Mammary epithelial cell (primary cell): Measurements from ENCODE around the gene POU6F2.

Source experiments
- CTCF ChIP-seq, 2 donors: IDR thresholded peaks in 1 of 2; conservative IDR thresholded peaks in 1 of 2; 2 replicates each; pipeline ENCODE4 v1.5.1; 2011 to 2012; ENCODE audit warnings: inconsistent platforms in 2 of 2, low read length in 2 of 2, mild to moderate bottlenecking in 2 of 2, control low read depth in 1 of 2, low read depth in 1 of 2; ENCODE audit not compliant: insufficient read depth in 1 of 2; ENCODE audit errors: extremely low read depth in 1 of 2
- EZH2 ChIP-seq: IDR thresholded peaks from 2 replicates; pipeline ENCODE4 v1.6.1; 2012; ENCODE audit warnings: low read length, inconsistent platforms, borderline replicate concordance

- TF ChIP-seq CTCF (conservative IDR thresholded peaks at IDR 0.05 in 1 of 2, IDR thresholded peaks at IDR 0.05 in 1 of 2; ENCODE audit: extremely low read depth in 1 of 2, insufficient read depth in 1 of 2, low read depth in 1 of 2, low read length in 2 of 2) (no peak), EZH2 (no peak)
Observed at GRCh38 chr7:39248692-39249090, 271.0 kb downstream of the POU6F2 start.
